Measurements from ENCODE around the gene MAP3K19. TPM values are rescaled to one million over a fixed set of nuclear protein-coding genes. Genes with fewer than 3 reads are reported as not detected.
A peak's percentile ranks its signal among the peaks of the same experiment; 100 is the strongest.

MAP3K19 gene
- total and polyA plus RNA-seq, 11 donors, result not detected

DNA sequence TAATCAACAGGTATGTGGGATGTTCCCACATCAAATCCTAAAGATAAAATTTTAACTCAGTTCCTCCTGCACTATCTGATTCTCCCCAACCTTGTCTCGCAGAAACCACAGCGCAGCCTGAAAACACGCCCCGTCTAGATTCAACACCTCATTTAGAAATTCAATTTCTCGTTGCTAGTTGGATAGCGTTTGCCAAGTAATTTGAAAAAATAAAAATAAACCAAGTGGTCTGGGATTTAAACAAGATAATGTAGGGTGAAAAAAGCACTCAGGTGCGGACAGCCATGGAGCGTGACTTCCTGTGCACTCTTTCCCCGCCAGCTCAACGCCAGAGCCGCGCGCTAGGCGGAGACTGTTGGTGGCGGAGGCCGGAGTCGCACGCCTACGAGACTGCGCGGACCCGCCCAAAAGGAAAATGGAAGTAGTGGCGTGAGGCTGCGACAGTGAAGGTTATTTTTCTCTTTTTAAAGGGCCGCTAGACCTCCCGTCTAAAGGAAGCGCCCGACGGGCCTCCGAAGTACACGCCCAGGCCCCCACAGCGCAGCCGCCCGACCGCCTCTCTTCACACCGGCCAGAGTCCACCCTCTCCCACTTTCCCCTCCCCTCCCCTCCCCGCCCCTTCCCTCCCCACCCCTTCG is 129.2 kb downstream of the MAP3K19 start:
- ATAC-seq (peak; percentile 82 to 87 (median 85)), DNase-seq (no peak)
- peak in 1 of 2 donors; percentile 54 for TF ChIP-seq POLR2A (IDR thresholded peaks at IDR 0.05)
- TF ChIP-seq, protein P1, sequence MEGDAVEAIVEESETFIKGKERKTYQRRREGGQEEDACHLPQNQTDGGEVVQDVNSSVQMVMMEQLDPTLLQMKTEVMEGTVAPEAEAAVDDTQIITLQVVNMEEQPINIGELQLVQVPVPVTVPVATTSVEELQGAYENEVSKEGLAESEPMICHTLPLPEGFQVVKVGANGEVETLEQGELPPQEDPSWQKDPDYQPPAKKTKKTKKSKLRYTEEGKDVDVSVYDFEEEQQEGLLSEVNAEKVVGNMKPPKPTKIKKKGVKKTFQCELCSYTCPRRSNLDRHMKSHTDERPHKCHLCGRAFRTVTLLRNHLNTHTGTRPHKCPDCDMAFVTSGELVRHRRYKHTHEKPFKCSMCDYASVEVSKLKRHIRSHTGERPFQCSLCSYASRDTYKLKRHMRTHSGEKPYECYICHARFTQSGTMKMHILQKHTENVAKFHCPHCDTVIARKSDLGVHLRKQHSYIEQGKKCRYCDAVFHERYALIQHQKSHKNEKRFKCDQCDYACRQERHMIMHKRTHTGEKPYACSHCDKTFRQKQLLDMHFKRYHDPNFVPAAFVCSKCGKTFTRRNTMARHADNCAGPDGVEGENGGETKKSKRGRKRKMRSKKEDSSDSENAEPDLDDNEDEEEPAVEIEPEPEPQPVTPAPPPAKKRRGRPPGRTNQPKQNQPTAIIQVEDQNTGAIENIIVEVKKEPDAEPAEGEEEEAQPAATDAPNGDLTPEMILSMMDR (IDR thresholded peaks at IDR 0.05), result peak in 10 of 12 donors; percentile 13 to 66 (median 30)
- peak overlapping the region; percentile 83 to 99 (median 98) for H3K27ac ChIP-seq
- no peaks in the 10 kb centered on the region for H3K27me3 ChIP-seq
- peaks cover 0 to 8% (median 0%) of the 10 kb centered on the region in 12 donors for H3K9me3 ChIP-seq
- peak overlapping the region; percentile 50 to 95 (median 86) for H3K4me3 ChIP-seq
- 0 to 1% (median 1%) methylated on average over 38 of the region's 38 CpGs for WGBS, 4 donors
- intact Hi-C loops (cut with DNase I), result loop anchor here in 3 of 10 donors (5.0 kb wide), 2 partner anchors 146 to 614 kb away; partner anchors contain the start of genes R3HDM1 (in 3 of the 3) and ZRANB3 (in 3 of the 3)
- H3K36me3 ChIP-seq, result peaks cover 0 to 6% (median 0%) of the 10 kb centered on the region in 9 donors
- H3K4me1 ChIP-seq, result peaks cover 8 to 44% (median 38%) of the 10 kb centered on the region in 12 donors

DNA sequence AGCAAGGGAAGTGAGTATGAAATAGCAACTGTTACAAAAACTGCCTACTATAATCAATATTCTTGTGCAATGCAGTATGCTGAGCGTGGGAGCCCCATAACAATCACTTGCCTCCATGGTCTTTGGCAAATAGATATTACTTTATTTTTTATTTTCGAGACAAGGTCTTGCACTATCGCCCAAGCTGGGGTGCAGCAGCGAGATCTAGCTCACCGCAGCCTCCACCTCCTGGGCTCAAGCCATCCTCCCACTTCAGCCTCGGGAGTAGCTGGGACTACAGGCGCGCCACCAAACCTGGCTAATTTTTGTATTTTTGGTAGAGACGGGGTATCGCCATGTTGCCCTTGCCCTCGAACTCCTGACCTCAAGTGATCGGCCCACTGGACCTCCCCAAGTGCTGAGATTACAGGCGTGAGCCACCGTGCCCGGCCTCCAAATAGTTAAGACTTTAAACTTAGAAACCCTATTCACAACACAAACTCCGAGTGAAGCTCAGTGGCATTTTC is 129.8 kb downstream of the MAP3K19 start:
- WGBS, 4 donors, result 35 to 37% (median 37%) methylated on average over 15 to 16 of the region's 16 CpGs
- intact Hi-C loops (cut with DNase I), result loop anchor here in 3 of 10 donors (5.0 kb wide), 2 partner anchors 145 to 615 kb away; partner anchors contain the start of genes R3HDM1 (in 3 of the 3) and ZRANB3 (in 3 of the 3)
- H3K27me3 ChIP-seq, result no peaks in the 10 kb centered on the region
- DNase-seq, result peak; percentile 16 to 58 (median 32)
- peaks cover 0 to 12% (median 0%) of the 10 kb centered on the region in 12 donors for H3K9me3 ChIP-seq
- peak overlapping the region; percentile 83 to 99 (median 98) for H3K27ac ChIP-seq
- peaks cover 0 to 6% (median 0%) of the 10 kb centered on the region in 9 donors for H3K36me3 ChIP-seq
- peak overlapping the region; percentile 50 to 95 (median 86) for H3K4me3 ChIP-seq
- no peak for TF ChIP-seq POLR2A (IDR thresholded peaks at IDR 0.05)
- TF ChIP-seq, protein P1 (IDR thresholded peaks at IDR 0.05), result no peak
- peaks cover 8 to 38% (median 33%) of the 10 kb centered on the region in 12 donors for H3K4me1 ChIP-seq
- no peak for ATAC-seq

Other genes starting within 250 kb of the MAP3K19 start
- not detected for gene ACMSD, start 208.8 kb downstream of the MAP3K19 start, total RNA-seq
- gene ACMSD, start 208.8 kb downstream of the MAP3K19 start, polyA plus RNA-seq, result not detected
- 10 to 100 TPM; 11.9 to 26.8 (median 20.1) TPM for gene CCNT2, start 128.6 kb downstream of the MAP3K19 start, total RNA-seq
- gene CCNT2, start 128.6 kb downstream of the MAP3K19 start, polyA plus RNA-seq, result 1 to 10 TPM; 6.7 to 8.6 TPM
- gene RAB3GAP1, start 4.8 kb upstream of the MAP3K19 start, total RNA-seq, result 10 to 100 TPM; 40.6 to 63.6 (median 56.4) TPM
- gene RAB3GAP1, start 4.8 kb upstream of the MAP3K19 start, polyA plus RNA-seq, result 10 to 100 TPM; 16.7 to 47.2 TPM

Measured in heart left ventricle (tissue), 16 donors.